KOPT-K1 (cell line): Measurements from ENCODE around the gene NR2C2.

Source experiments
- H3K27ac ChIP-seq: fragments of 200-600 bp; sonication (generic); 2 replicates; pipeline ENCODE4 v1.5.1; 2016; ENCODE audit warnings: antibody characterized with exemption, mild to moderate bottlenecking, low read depth, low read length; ENCODE audit not compliant: poor library complexity, severe bottlenecking
- H3K36me3 ChIP-seq: fragments of 200-600 bp; sonication (generic); 2 replicates; pipeline ENCODE4 v1.5.1; 2017; ENCODE audit warnings: antibody characterized with exemption, mild to moderate bottlenecking, low read length, moderate library complexity; ENCODE audit not compliant: insufficient read depth
- H3K9me3 ChIP-seq: fragments of 200-600 bp; sonication (generic); 2 replicates; pipeline ENCODE4 v1.5.1; 2017; ENCODE audit warnings: antibody characterized with exemption, low read length, mild to moderate bottlenecking; ENCODE audit not compliant: insufficient read depth, poor library complexity, severe bottlenecking

NR2C2 gene

DNA sequence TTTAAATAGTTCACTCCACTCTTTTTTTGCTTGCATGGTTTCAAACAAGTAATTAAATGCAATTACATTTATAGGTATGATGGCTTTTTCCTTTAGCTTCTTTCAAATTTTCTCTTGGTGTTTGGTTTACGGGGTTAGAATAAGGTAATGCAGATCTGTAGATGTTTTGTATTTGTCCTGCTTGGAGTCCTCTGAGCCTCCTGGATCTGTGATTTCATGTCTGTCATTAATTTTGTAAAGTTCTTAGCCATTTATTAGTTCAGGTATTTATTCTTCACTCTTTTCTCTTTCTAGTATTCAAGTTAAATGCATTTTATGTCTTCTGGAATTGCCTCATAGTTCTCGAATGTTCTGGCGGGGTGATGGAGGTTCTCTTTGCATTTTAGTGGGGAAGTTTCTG, 119.1 kb downstream of the NR2C2 start:
- H3K36me3 ChIP-seq, result peaks cover 19% of the 10 kb centered on the region
- no peaks in the 10 kb centered on the region for H3K9me3 ChIP-seq
- no peak overlapping the region for H3K27ac ChIP-seq

DNA sequence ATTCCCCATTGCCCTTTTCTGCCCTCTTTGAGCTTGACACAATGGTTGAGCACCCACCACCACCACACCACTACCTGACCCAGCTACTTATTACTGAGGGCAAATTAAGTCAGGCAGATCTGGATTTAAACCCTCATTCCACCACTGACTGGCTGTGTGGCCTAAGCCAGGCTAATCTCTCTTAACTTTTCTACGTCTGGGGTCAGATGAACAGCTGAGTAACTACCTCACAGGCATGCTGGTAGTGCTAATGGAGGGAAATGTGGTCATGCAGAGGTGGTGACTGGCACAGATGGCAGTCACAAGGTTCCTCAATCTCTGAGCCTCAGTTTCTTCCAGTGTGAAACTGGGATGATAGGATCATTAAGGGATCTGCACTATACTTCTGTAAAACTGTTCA, 122.1 kb downstream of the NR2C2 start:
- no peaks in the 10 kb centered on the region for H3K9me3 ChIP-seq
- no peak overlapping the region for H3K27ac ChIP-seq

DNA sequence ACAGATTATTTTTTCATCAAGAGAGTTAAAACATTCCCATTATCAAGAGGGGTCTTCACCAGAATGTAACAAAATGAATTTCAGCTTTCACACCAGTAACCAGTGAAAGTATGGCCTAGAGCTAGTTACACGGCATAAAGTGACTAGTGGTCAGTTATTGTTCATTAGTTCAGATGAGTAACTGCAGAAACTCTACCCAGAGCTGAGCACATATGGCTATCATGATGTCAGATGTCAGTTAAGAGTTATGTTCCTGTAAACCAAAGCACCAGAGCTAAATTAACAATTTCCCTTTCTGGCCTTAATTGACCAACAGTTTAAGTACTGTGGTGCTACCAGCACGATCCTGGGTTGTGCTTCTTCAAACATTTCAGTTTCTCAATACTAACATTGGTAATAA, 124.3 kb downstream of the NR2C2 start:
- Histone ChIP-seq H3K36me3 (peaks cover 65% of the 10 kb centered on the region), H3K9me3 (no peaks in the 10 kb centered on the region), H3K27ac (no peak overlapping the region)

More for the DNA sequence above, 122.1 kb downstream of the NR2C2 start:
- peaks cover 42% of the 10 kb centered on the region for H3K36me3 ChIP-seq

DNA sequence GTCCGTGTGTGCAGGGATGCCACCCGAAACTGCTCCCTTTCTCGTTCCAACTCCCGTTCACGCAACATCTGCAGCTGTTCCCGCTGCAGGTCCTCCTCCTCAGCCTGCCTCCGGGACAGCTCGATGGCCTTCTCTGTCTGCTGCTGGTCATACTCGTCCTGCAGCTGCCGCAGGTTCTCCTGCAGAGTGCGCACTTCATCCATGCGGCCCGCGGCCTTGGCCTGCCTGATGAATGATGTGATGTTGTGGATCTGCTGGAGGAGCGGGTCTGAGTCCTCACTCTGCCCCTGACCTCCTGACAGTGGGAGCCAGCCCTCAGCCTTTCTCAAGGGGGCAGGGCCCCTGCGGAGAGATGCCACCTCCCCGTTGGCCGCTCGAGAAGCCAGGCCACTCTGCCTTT, 127.1 kb downstream of the NR2C2 start:
- Histone ChIP-seq H3K27ac (no peak overlapping the region), H3K36me3 (peaks cover 91% of the 10 kb centered on the region), H3K9me3 (no peaks in the 10 kb centered on the region)

DNA sequence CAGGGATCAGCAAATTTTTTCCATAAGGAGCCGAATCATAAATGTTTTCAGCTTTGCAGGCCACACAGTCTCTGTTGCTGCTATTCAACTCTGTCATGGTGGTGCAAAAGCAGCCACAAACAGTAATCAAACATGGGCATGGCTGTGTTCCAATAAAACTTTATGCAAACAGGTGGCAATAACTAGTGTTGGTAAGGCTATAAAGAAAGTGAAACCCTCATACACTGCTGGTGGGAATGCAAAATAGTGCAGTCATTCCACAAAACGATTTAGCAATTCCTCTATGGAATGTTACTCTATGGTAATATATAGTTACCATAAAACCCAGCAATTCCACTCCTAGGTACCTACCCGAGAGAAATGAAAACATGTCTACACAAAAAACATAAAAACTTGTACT, 131.7 kb downstream of the NR2C2 start:
- peaks cover 98% of the 10 kb centered on the region for H3K36me3 ChIP-seq
- H3K27ac ChIP-seq, result no peak overlapping the region
- no peaks in the 10 kb centered on the region for H3K9me3 ChIP-seq

DNA sequence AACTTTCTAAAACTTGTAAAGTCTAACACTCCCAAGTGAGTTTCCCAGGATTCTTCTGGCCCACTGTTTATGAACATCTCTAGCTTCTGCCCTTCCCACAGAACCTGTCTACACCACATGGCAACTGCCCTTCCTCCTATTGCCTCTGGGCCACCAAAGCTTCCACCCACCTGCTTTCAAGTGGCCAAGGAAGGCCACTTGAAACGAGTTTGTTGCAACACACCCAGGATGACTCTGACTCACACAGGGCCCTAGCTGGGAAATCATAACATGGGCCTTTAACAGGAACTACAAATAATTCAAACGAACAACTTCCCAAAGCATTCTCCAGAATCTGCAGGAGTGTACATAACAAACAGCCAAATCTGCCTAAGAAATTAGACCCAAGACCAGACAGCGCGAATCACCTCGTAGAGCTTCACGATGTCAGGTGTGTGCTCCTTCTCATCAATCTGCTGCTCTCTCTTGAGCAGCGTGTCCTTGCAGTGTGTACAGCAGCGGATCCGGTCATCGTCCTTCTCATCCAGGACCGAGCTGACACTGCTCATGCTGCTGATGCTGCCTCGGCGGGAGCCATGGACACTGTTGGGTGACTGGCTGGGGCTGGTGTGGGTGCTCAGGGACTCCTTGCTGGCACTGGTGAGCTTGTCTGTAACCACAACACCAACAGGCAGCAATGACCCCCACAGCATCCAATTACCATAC, 134.7 kb downstream of the NR2C2 start:
- peaks cover 96% of the 10 kb centered on the region for H3K36me3 ChIP-seq
- no peak overlapping the region for H3K27ac ChIP-seq
- no peaks in the 10 kb centered on the region for H3K9me3 ChIP-seq

DNA sequence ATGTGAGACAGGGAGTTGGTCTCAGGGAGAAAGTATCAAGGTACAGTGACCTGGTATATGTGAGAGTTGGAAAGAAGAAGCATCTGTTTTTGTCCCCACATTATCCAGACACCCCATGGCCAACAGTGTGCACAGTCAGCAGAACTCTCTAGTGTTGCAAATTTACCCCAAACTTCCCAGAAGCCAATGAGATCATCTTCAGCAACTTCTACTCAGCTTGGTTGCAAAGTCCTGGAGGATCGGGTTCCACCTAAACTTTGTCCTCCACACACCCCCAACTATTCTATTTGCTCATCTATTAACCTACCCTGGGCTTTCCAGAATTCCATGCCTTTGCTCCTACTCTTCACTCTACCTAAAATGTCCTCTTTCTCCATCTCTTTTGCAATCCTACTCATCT, 135.9 kb downstream of the NR2C2 start:
- H3K27ac ChIP-seq, result no peak overlapping the region

DNA sequence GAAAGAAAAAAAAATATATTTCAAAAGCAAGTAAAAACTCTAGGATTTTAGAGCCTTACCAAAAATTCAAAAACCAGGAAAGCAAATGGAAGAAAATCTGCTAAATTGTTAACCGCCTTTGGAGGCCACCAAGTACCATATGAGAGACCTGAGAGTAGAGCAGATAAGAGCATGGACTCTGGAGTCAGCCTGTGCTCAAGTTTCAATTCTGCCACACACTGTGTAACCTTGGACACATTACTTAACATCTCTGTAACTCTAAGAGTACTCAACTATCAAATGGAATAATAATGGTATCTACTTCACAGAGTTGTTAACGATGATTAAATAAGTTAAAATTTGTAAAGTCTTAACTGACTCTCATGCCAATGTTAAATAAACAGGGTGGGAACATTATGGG, 138.9 kb downstream of the NR2C2 start:
- Histone ChIP-seq H3K9me3 (no peaks in the 10 kb centered on the region), H3K36me3 (peaks cover 75% of the 10 kb centered on the region), H3K27ac (no peak overlapping the region)

More for the DNA sequence above, 135.9 kb downstream of the NR2C2 start:
- no peaks in the 10 kb centered on the region for H3K9me3 ChIP-seq
- H3K36me3 ChIP-seq, result peaks cover 88% of the 10 kb centered on the region

DNA sequence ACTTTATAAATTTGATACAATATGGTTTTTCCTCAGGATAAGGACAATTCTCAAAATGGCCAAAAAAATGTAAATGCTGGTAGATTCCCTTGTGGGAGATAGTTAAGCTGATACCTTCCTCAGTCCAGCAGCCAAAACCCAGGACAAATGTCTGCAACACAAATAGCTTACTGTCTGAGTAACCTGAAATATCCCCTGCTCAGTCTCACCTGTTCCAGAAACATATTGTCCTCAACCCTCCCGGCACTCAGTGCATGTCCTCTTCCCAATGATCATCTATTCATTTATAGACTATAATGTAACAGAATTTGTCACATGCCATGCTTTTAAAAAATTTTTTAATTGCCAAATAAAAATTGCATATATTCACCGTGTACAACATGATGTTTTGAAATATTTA, 139.3 kb downstream of the NR2C2 start:
- H3K27ac ChIP-seq, result no peak overlapping the region
- no peaks in the 10 kb centered on the region for H3K9me3 ChIP-seq
- peaks cover 70% of the 10 kb centered on the region for H3K36me3 ChIP-seq

DNA sequence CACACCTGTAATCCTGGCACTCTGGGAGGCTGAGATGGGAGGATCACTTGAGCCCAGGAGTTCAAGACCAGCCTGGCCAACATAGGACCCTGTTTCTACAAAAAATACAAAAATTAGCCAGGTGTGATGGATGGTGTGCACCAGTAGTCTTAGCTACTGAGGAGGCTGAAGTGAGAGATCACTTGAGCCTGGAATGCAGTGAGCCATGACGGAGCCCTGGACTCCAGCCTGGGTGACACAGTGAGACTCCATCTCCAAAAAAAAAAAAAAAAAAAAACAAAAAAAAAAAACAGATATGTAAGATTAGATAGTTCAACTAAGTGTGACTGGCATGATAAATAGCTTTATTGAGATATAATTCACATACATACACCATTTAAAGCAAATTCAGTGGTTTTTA, 141.8 kb downstream of the NR2C2 start:
- H3K36me3 ChIP-seq, result peaks cover 57% of the 10 kb centered on the region
- no peak overlapping the region for H3K27ac ChIP-seq
- H3K9me3 ChIP-seq, result no peaks in the 10 kb centered on the region

DNA sequence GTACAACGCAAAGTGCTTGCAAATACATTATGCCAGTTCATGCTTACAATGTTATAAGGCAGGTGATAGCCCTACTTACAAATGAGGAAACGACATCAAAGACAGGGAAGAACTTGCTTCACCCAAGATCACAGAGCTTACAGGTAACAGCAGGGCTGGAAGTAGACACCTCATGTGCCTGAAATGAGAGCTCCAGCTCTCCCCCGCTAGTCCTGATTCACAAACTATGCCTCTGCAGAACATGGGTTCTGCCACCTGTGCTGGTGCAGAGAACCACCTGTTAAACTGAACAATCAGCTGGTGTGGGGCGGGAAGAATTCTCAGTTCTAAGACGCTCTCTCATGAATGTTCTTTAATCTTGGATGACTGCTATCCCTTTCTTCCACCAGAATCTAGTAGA, 144.2 kb downstream of the NR2C2 start:
- Histone ChIP-seq H3K36me3 (peaks cover 58% of the 10 kb centered on the region), H3K9me3 (no peaks in the 10 kb centered on the region), H3K27ac (no peak overlapping the region)

DNA sequence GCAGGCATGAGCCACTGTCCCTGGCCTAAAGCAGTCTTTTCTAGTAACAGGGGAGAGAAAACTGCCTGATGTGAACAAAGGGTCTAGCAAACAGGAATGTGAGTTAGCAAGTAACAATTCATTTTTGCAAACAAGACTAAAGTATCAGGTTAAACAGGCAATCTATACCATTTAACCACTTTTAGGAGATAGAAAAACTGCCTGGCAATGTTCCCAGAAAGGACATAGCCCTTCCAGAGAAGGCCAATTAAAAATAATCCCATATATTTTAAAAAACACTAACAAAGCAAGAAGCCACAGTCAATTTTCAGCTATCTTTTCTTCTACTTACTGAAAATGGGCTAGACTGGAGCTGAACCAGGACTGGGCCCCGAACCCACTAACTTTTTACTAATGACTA, 145.3 kb downstream of the NR2C2 start:
- Histone ChIP-seq H3K9me3 (no peaks in the 10 kb centered on the region), H3K36me3 (peaks cover 52% of the 10 kb centered on the region), H3K27ac (no peak overlapping the region)

DNA sequence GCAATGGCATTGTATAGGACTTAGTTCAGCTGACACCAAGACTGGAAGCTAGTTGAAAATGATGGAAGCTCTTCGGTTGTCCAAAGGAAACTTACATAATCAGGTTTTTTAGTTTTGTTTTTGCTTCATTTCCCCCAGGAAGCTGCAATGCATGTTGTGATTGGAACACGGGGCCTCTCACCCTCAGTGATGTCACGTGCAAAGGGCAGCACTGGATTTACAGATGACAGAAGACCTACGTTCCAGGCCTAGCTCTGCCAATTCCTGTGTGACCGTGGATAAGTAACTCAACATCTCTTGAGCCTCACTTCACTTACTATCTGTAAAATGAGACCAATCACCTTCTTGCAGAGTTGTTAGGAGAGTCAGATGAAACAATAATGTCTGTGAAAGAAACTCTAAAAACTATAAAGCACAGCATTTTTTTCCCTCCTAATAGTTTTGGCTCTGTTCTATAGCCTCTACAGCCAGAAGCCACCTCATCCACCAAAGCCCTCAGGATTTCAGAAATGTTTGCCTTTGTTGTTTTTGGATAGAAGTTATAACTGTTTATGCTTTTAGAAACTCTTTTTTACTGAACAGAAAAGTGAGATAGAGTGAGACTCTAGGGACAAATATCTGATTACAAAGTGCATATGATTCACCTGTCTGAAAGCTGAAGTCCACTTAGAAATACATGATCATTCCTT, 146.9 kb downstream of the NR2C2 start:
- peaks cover 45% of the 10 kb centered on the region for H3K36me3 ChIP-seq
- no peak overlapping the region for H3K27ac ChIP-seq

DNA sequence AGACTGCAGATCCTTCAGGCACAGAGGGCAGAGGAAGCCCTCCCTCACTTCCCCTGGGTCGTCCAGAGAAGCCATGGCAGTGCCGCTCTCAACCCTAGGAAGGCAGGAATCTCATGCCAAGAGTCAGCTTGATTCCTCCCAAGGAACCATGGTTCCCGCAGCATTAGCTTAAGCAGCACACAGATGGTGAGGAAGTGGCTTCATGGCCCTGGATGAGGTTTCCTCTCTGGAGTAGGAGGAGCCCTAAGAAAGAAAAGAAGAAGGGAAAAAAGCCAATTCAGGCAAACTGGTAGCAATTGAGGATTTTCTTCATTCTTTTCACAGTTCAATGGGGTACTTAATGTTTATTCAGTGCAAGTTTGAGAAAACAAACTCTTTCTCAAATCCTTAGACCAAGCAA, 148.7 kb downstream of the NR2C2 start:
- Histone ChIP-seq H3K27ac (no peak overlapping the region), H3K9me3 (no peaks in the 10 kb centered on the region), H3K36me3 (peaks cover 36% of the 10 kb centered on the region)

More for the DNA sequence above, 146.9 kb downstream of the NR2C2 start:
- no peaks in the 10 kb centered on the region for H3K9me3 ChIP-seq

DNA sequence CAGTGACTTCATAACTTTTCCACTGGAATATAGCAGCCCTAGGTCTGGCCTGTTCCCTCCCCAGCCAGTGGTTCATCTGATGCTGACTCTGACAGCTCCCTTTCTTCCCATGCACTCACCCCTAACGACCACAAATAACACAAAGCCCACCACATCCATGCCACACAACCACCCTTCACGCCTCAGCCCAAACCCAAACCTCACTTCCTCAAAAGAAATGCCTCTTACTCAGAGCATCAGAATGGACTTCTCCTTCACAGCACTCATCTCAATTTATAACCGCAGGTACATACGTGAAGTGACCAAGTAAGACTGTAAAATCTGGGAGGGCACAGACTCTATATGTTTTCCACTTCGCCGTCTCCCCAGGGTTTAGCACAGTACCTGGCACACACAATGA, 150.5 kb downstream of the NR2C2 start:
- Histone ChIP-seq H3K9me3 (no peaks in the 10 kb centered on the region), H3K36me3 (peaks cover 36% of the 10 kb centered on the region), H3K27ac (no peak overlapping the region)
